K562 (cell line): Measurements from ENCODE around the gene MYO1D. TPM values are rescaled to one million over a fixed set of nuclear protein-coding genes. Genes with fewer than 3 reads are reported as not detected.

ENCODE experiments used
- ATAC-seq: fragments of 200-7000 bp; cut with Tn5 transposase; 3 replicates; pipeline ENCODE4 v1.9.1; 2020; ENCODE audit warnings: moderate library complexity
- BruUV-seq: library from RNA; stranded (reverse); fragments of 400-500 nt; replicated peaks from 2 replicates; lab custom pipeline; 2021; lab: Mats Ljungman, UMichigan
- CTCF ChIA-PET: fragments of 300-600 bp; formaldehyde crosslinking; extraction: SDS; loops from one replicate; lab custom pipeline; 2021; ENCODE audit warnings: low intra/inter-chr PET ratio; lab: Yijun Ruan, JAX
- POLR2A ChIA-PET: fragments of 300-600, 350-650 bp; sonication (Branson Sonifier 250); formaldehyde crosslinking; extraction: SDS; loops from one replicate; lab custom pipeline; 2021; ENCODE audit warnings: antibody characterized with exemption, inconsistent platforms; lab: Yijun Ruan, JAX
- DNase-seq, 4 experiments: peaks; one replicate each; pipeline versions ENCODE4 v3.0.0 to v3.0.0-alpha.2; 2011 to 2018; ENCODE audit warnings: low spot score in 3 of 4, mixed read lengths in 3 of 4; ENCODE audit errors: extremely low read depth in 1 of 4
- FAIRE-seq: peaks from 2 replicates; lab custom pipeline; 2011; peaks lifted over from hg19 to GRCh38; lab: Jason Lieb, UNC
- H2AFZ ChIP-seq: 2 replicates; pipeline ENCODE4 v1.6.0; 2011; ENCODE audit warnings: low read depth, low read length, control low read depth, inconsistent platforms
- H3K27ac ChIP-seq: fragments of 200-600 bp; 3 replicates; pipeline ENCODE4 v1.8.0; 2011; ENCODE audit warnings: low read depth, mild to moderate bottlenecking, control low read depth, inconsistent platforms, low read length, moderate library complexity, mixed read lengths; ENCODE audit errors: extremely low read depth
- H3K27me3 ChIP-seq, 2 experiments: fragments of 300-600 bp in 1 of 2; 2 replicates in 1 of 2; 3 replicates in 1 of 2; pipeline versions ENCODE4 v1.6.0 to v1.8.0; 2011; ENCODE audit warnings: inconsistent platforms in 2 of 2, low read length in 2 of 2, mild to moderate bottlenecking in 1 of 2, mixed read lengths in 1 of 2, moderate library complexity in 1 of 2; ENCODE audit not compliant: control insufficient read depth in 2 of 2, insufficient read depth in 2 of 2
- H3K36me3 ChIP-seq: fragments of 300-600 bp; 3 replicates; pipeline ENCODE4 v1.8.0; 2011; ENCODE audit warnings: mild to moderate bottlenecking, low read length, inconsistent platforms; ENCODE audit not compliant: control insufficient read depth, insufficient read depth
- H3K4me1 ChIP-seq, 2 experiments: fragments of 200-600 bp in 1 of 2; replicated peaks in 1 of 2; 2 replicates in 1 of 2; 3 replicates in 1 of 2; pipeline versions ENCODE4 v1.5.1 to v1.8.0; 2011; ENCODE audit warnings: inconsistent platforms in 2 of 2, low read length in 2 of 2, mild to moderate bottlenecking in 1 of 2, mixed read lengths in 1 of 2, moderate library complexity in 1 of 2; ENCODE audit not compliant: control insufficient read depth in 2 of 2, insufficient read depth in 2 of 2
- H3K4me2 ChIP-seq: 2 replicates; pipeline ENCODE4 v1.6.1; 2011; ENCODE audit warnings: low read length, control low read depth, inconsistent platforms, mixed read lengths; ENCODE audit not compliant: insufficient read depth
- H3K4me3 ChIP-seq: fragments of 200-600 bp; sonication (generic), shearing (Covaris generic); 2 replicates; pipeline ENCODE4 v1.5.1; 2016; ENCODE audit warnings: control low read depth, inconsistent platforms
- H3K79me2 ChIP-seq: fragments of 200-600 bp; 3 replicates; pipeline ENCODE4 v1.8.0; 2011; ENCODE audit warnings: low read length, inconsistent platforms; ENCODE audit not compliant: control insufficient read depth, insufficient read depth
- H3K9ac ChIP-seq, 2 experiments: 2 replicates each; pipeline versions ENCODE4 v1.6.0 to v1.6.1; 2011; ENCODE audit warnings: low read depth in 2 of 2, low read length in 2 of 2, control low read depth in 1 of 2, inconsistent platforms in 1 of 2, mild to moderate bottlenecking in 1 of 2, mixed read lengths in 1 of 2; ENCODE audit not compliant: insufficient read depth in 1 of 2
- H3K9me1 ChIP-seq: one replicate; pipeline ENCODE4 v1.6.0; 2011; ENCODE audit warnings: inconsistent platforms, mild to moderate bottlenecking, low read length, moderate library complexity; ENCODE audit not compliant: control insufficient read depth, insufficient read depth
- H3K9me3 ChIP-seq: replicated peaks from 2 replicates; pipeline ENCODE4 v1.5.1; 2011; ENCODE audit warnings: low read depth, low read length, inconsistent platforms; ENCODE audit not compliant: control insufficient read depth, insufficient read depth
- H4K20me1 ChIP-seq: replicated peaks from 2 replicates; pipeline ENCODE4 v1.6.1; 2011; ENCODE audit warnings: low read length, inconsistent platforms, mixed read lengths; ENCODE audit not compliant: control insufficient read depth, insufficient read depth
- PBX2 ChIP-seq, 2 experiments: IDR thresholded peaks in 1 of 2; conservative IDR thresholded peaks in 1 of 2; 2 replicates each; pipeline ENCODE4 v1.6.1; 2016; ENCODE audit warnings: low read depth in 2 of 2, mild to moderate bottlenecking in 1 of 2, missing compliant biosample characterization in 1 of 2, missing genetic modification characterization in 1 of 2, moderate library complexity in 1 of 2
- ZNF384 ChIP-seq: IDR thresholded peaks from 2 replicates; pipeline ENCODE4 v1.6.1; 2012; ENCODE audit warnings: low read depth, low read length, improper control_type of control experiment
- ZNF766 ChIP-seq: fragments of 200-800 bp; sonication (Bioruptor generic); conservative IDR thresholded peaks from 2 replicates; pipeline ENCODE4 v1.6.1; 2016; ENCODE audit warnings: missing genetic modification characterization, missing compliant biosample characterization
- WGBS: fragments of 100-300 bp; shearing (Covaris generic); methylation state at CpG from one replicate; pipeline ENCODE4 v1.1.6; 2016; ENCODE audit warnings: low coverage, mixed read lengths; ENCODE audit not compliant: insufficient coverage; ENCODE audit errors: missing lambda C conversion rate; 5-methylcytosine and 5-hydroxymethylcytosine counted together
- in situ Hi-C: fragments of 300-500 bp; cut with MboI; formaldehyde crosslinking; loops from 4 replicates; pipeline ENCODE4 v1.15.0; 2018; ENCODE audit warnings: inconsistent platforms, mixed read lengths
- intact Hi-C: fragments of 100-400 bp; cut with micrococcal nuclease; formaldehyde crosslinking; loops from 2 replicates; pipeline ENCODE4 v1.14.2; 2022
- polyA plus RNA-seq, 8 experiments: library from polyadenylated mRNA; depleted of rRNA in 4 of 8; stranded (reverse) in 5 of 8; unstranded in 3 of 8; fragments of >200 nt; fragmentation: Nextera tagmentation in 2 of 8; fragmentation: Illumina TruSeq in 1 of 8; extraction: Ambion mirVana in 2 of 8; extraction: Trizol in 1 of 8; gene quantifications; 2 replicates each; pipeline versions ENCODE4 v1.2.1 to v1.2.3, GENCODE V29; 2011 to 2014; ENCODE audit warnings: inconsistent platforms in 1 of 8, missing spikeins in 1 of 8
- total RNA-seq, 7 experiments: library from RNA; depleted of rRNA in 6 of 7; stranded (reverse); fragments of >200 nt in 6 of 7; fragmentation: Illumina TruSeq in 2 of 7; extraction: Trizol in 2 of 7; gene quantifications; 2 replicates each; pipeline versions ENCODE4 v1.2.1 to v1.2.3, GENCODE V29; 2011 to 2021; ENCODE audit warnings: low replicate concordance in 1 of 7
- TF ChIP-seq, protein P1 (sequence below): fragments of 450-650 bp; formaldehyde crosslinking; IDR thresholded peaks from 2 replicates; pipeline ENCODE4 v1.4.0; 2022; ENCODE audit warnings: missing genetic modification characterization
- TF ChIP-seq, protein P2 (sequence below): fragments of 450-650 bp; IDR thresholded peaks from 2 replicates; pipeline ENCODE4 v1.6.1; 2016; ENCODE audit warnings: low read depth

Gene MYO1D
- total and polyA plus RNA-seq, 9 of the 15 experiments (the other 6 are each of a cell fraction or from before 2014, with no cell fraction given): 2.1 to 71.2 (median 45.4) TPM

- Histone ChIP-seq H3K4me2 (no peak overlapping the region), H3K4me3 (no peak overlapping the region), H2AFZ (no peak overlapping the region), H3K4me1 (peaks cover 3 to 10% of the 10 kb centered on the region in 2 experiments; a peak in 3 of 5 replicates), H3K27ac (no peak overlapping the region), H3K79me2 (peaks cover 13% of the 10 kb centered on the region; the same call in 2 of the 3 replicates), H3K36me3 (no peaks in the 10 kb centered on the region), H3K9me3 (no peaks in the 10 kb centered on the region), H3K9ac (no peak overlapping the region), H4K20me1 (no peaks in the 10 kb centered on the region), H3K27me3 (no peaks in the 10 kb centered on the region), H3K9me1 (no peaks in the 10 kb centered on the region)
- ATAC-seq (peak; percentile 55; the same call in 2 of the 3 replicates), DNase-seq (peak in 1 of 4 experiments; percentile 28), FAIRE-seq (no peak)
- ChIA-PET CTCF (interaction anchor here (1.3 to 1.7 kb wide), 2 partner anchors 91 to 146 kb away, joined by 3 to 10 read pairs; partner anchors contain the start of gene MYO1D), POLR2A (no interaction called here)
- intact Hi-C loops (no loop called here), in situ Hi-C loops (loop anchor here (10.0 kb wide), 2 partner anchors 89 to 119 kb away; partner anchors contain the start of gene MYO1D)
- 60% methylated on average over 3 of the region's 3 CpGs for WGBS
- no TSS peak for BruUV-seq
- 0 out of 2 replicates have a peak, but pooled peaks have one; percentile 28 for TF ChIP-seq ZNF766 (CRISPR knock-in tag)
- TF ChIP-seq PBX2 (CRISPR knock-in tag; IDR thresholded peaks at IDR 0.05; ENCODE audit: low read depth): no peak
- peak; percentile 66 for TF ChIP-seq PBX2 (tag; conservative IDR thresholded peaks at IDR 0.05; ENCODE audit: low read depth)
- no peak for TF ChIP-seq ZNF384
- TF ChIP-seq, protein P1, sequence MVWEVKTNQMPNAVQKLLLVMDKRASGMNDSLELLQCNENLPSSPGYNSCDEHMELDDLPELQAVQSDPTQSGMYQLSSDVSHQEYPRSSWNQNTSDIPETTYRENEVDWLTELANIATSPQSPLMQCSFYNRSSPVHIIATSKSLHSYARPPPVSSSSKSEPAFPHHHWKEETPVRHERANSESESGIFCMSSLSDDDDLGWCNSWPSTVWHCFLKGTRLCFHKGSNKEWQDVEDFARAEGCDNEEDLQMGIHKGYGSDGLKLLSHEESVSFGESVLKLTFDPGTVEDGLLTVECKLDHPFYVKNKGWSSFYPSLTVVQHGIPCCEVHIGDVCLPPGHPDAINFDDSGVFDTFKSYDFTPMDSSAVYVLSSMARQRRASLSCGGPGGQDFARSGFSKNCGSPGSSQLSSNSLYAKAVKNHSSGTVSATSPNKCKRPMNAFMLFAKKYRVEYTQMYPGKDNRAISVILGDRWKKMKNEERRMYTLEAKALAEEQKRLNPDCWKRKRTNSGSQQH (CRISPR knock-in tag): no peak
- TF ChIP-seq, protein P2, sequence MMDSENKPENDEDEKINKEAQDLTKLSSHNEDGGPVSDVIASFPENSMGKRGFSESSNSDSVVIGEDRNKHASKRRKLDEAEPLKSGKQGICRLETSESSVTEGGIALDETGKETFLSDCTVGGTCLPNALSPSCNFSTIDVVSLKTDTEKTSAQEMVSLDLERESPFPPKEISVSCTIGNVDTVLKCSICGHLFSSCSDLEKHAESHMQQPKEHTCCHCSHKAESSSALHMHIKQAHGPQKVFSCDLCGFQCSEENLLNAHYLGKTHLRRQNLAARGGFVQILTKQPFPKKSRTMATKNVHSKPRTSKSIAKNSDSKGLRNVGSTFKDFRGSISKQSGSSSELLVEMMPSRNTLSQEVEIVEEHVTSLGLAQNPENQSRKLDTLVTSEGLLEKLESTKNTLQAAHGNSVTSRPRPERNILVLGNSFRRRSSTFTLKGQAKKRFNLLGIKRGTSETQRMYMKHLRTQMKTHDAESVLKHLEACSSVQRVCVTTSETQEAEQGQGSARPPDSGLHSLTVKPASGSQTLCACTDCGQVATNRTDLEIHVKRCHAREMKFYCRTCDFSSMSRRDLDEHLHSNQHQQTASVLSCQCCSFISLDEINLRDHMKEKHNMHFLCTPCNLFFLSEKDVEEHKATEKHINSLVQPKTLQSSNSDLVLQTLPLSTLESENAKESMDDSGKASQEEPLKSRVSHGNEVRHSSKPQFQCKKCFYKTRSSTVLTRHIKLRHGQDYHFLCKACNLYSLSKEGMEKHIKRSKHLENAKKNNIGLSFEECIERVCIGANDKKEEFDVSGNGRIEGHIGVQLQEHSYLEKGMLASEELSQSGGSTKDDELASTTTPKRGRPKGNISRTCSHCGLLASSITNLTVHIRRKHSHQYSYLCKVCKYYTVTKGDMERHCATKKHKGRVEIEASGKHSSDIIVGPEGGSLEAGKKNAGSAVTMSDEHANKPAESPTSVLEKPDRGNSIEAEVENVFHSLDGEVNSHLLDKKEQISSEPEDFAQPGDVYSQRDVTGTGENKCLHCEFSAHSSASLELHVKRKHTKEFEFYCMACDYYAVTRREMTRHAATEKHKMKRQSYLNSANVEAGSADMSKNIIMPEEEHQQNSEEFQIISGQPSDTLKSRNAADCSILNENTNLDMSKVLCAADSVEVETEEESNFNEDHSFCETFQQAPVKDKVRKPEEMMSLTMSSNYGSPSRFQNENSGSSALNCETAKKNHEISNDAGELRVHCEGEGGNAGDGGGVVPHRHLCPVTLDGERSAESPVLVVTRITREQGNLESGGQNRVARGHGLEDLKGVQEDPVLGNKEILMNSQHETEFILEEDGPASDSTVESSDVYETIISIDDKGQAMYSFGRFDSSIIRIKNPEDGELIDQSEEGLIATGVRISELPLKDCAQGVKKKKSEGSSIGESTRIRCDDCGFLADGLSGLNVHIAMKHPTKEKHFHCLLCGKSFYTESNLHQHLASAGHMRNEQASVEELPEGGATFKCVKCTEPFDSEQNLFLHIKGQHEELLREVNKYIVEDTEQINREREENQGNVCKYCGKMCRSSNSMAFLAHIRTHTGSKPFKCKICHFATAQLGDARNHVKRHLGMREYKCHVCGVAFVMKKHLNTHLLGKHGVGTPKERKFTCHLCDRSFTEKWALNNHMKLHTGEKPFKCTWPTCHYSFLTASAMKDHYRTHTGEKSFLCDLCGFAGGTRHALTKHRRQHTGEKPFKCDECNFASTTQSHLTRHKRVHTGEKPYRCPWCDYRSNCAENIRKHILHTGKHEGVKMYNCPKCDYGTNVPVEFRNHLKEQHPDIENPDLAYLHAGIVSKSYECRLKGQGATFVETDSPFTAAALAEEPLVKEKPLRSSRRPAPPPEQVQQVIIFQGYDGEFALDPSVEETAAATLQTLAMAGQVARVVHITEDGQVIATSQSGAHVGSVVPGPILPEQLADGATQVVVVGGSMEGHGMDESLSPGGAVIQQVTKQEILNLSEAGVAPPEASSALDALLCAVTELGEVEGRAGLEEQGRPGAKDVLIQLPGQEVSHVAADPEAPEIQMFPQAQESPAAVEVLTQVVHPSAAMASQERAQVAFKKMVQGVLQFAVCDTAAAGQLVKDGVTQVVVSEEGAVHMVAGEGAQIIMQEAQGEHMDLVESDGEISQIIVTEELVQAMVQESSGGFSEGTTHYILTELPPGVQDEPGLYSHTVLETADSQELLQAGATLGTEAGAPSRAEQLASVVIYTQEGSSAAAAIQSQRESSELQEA: no peak
These were observed 90.8 kb downstream of the MYO1D start for GRCh38 chr17:32786169-32786568.
